Cardiac fibroblast (primary cell): ENCODE data around the gene CBX5.

ENCODE experiments used
- DNase-seq, 2 donors: peaks; one replicate each; pipeline versions ENCODE4 v3.0.0 to v3.0.0-alpha.2; 2010; ENCODE audit warnings: low read depth in 2 of 2
- H3K4me3 ChIP-seq, 2 donors: replicated peaks in 1 of 2; 1 replicate in 1 of 2; 2 replicates in 1 of 2; pipeline ENCODE4 v1.5.1; 2011; ENCODE audit warnings: low read depth in 2 of 2, low read length in 2 of 2, mild to moderate bottlenecking in 2 of 2, moderate library complexity in 1 of 2
- CTCF ChIP-seq: IDR thresholded peaks from one replicate; pipeline ENCODE4 v1.5.1; 2011; ENCODE audit warnings: low read depth, mild to moderate bottlenecking, low read length, inconsistent platforms

The CBX5 gene

GRCh38 chr12:54272214-54272613 lies 7.7 kb downstream of the CBX5 start:
- no peak overlapping the region for H3K4me3 ChIP-seq
- no peak for DNase-seq
- no peak for TF ChIP-seq CTCF

GRCh38 chr12:54270345-54270744 lies 9.6 kb downstream of the CBX5 start:
- no peak for TF ChIP-seq CTCF
- DNase-seq = no peak
- no peak overlapping the region for H3K4me3 ChIP-seq

GRCh38 chr12:54266852-54267251 lies 13.1 kb downstream of the CBX5 start:
- no peak overlapping the region for H3K4me3 ChIP-seq
- no peak for DNase-seq
- no peak for TF ChIP-seq CTCF

- no peak for DNase-seq
- TF ChIP-seq CTCF = no peak
- no peak overlapping the region for H3K4me3 ChIP-seq
These were observed 14.5 kb downstream of the CBX5 start for GRCh38 chr12:54265364-54265812.

GRCh38 chr12:54262403-54262925 lies 17.5 kb downstream of the CBX5 start:
- no peak for TF ChIP-seq CTCF
- peak; percentile 51 to 57 for DNase-seq
- no peak overlapping the region for H3K4me3 ChIP-seq

- no peak for TF ChIP-seq CTCF
- DNase-seq = peak in 1 of 2 donors; percentile 38
- no peak overlapping the region for H3K4me3 ChIP-seq
These were observed 18.0 kb downstream of the CBX5 start for GRCh38 chr12:54261815-54262402.
